OCI-LY7 (cell line): ENCODE data around the gene LRRC8E. TPM values are rescaled to one million over a fixed set of nuclear protein-coding genes. Genes with fewer than 3 reads are reported as not detected.

Experiments used
- BruUV-seq: library from RNA; stranded (reverse); fragments of 400-500 nt; replicated peaks from 2 replicates; lab custom pipeline; 2021; lab: Mats Ljungman, UMichigan
- CTCF ChIA-PET: fragments of 300-600 bp; sonication (Branson Sonifier 250); formaldehyde crosslinking; loops from one replicate; lab custom pipeline; 2022; ENCODE audit warnings: antibody characterized with exemption; ENCODE audit not compliant: unreplicated experiment; lab: Charles Lee
- POLR2A ChIA-PET: fragments of 300-600 bp; sonication (Branson Sonifier 250); formaldehyde crosslinking; loops from one replicate; lab custom pipeline; 2022; ENCODE audit warnings: antibody characterized with exemption; lab: Charles Lee
- DNase-seq: peaks from one replicate; pipeline ENCODE4 v3.0.0-alpha.2; 2015; ENCODE audit warnings: low spot score
- H2AFZ ChIP-seq: fragments of 200-600 bp; sonication (generic), shearing (Covaris generic); 2 replicates; pipeline ENCODE4 v1.6.1; 2014; ENCODE audit warnings: mild to moderate bottlenecking, antibody characterized with exemption, low read length, moderate library complexity
- H3K27ac ChIP-seq: fragments of 200-600 bp; sonication (generic); 2 replicates; pipeline ENCODE4 v1.5.1; 2014; ENCODE audit warnings: mixed run types, low read depth, mild to moderate bottlenecking, moderate library complexity, low read length, inconsistent platforms; ENCODE audit not compliant: poor library complexity, severe bottlenecking
- H3K36me3 ChIP-seq: fragments of 200-600 bp; sonication (generic); 2 replicates; pipeline ENCODE4 v1.6.1; 2014; ENCODE audit warnings: mild to moderate bottlenecking, antibody characterized with exemption, low read length, moderate library complexity, mixed read lengths; ENCODE audit not compliant: insufficient read depth
- H3K4me1 ChIP-seq: fragments of 200-600 bp; sonication (generic); 2 replicates; pipeline ENCODE4 v1.5.1; 2014; ENCODE audit warnings: mild to moderate bottlenecking, low read length; ENCODE audit not compliant: insufficient read depth, poor library complexity, severe bottlenecking
- H3K4me2 ChIP-seq: fragments of 200-600 bp; sonication (generic); 2 replicates; pipeline ENCODE4 v1.6.1; 2014; ENCODE audit warnings: mild to moderate bottlenecking, low read length
- H3K4me3 ChIP-seq: fragments of 200-600 bp; sonication (generic); 2 replicates; pipeline ENCODE4 v1.5.1; 2014; ENCODE audit warnings: mild to moderate bottlenecking, low read depth, low read length; ENCODE audit not compliant: poor library complexity, severe bottlenecking
- H3K79me2 ChIP-seq: fragments of 200-600 bp; sonication (generic); 2 replicates; pipeline ENCODE4 v1.6.1; 2016; ENCODE audit warnings: low read depth, mild to moderate bottlenecking, low read length, moderate library complexity, mixed read lengths; ENCODE audit not compliant: insufficient read depth
- H3K9me2 ChIP-seq: fragments of 200-600 bp; sonication (generic); 2 replicates; pipeline ENCODE4 v1.6.1; 2016; ENCODE audit warnings: mild to moderate bottlenecking, low read length, mixed read lengths; ENCODE audit not compliant: insufficient read depth
- H3K9me3 ChIP-seq: fragments of 200-600 bp; sonication (generic); 2 replicates; pipeline ENCODE4 v1.6.1; 2014; ENCODE audit warnings: mild to moderate bottlenecking, mixed run types, low read length, mixed read lengths
- H4K20me1 ChIP-seq: fragments of 200-600 bp; sonication (generic); 2 replicates; pipeline ENCODE4 v1.6.1; 2014; ENCODE audit warnings: mild to moderate bottlenecking, antibody characterized with exemption, low read length, moderate library complexity, mixed read lengths; ENCODE audit not compliant: insufficient read depth
- EZH2phosphoT487 ChIP-seq: fragments of 200-600 bp; sonication (generic); IDR thresholded peaks from 2 replicates; pipeline ENCODE4 v1.6.1; 2018; ENCODE audit warnings: low read depth, borderline replicate concordance, mild to moderate bottlenecking, mixed run types, antibody characterized with exemption, low read length, moderate library complexity, mixed read lengths
- intact Hi-C: fragments of 100-400 bp; cut with micrococcal nuclease; formaldehyde crosslinking; loops from one replicate; pipeline ENCODE4 v1.10.0; 2022; ENCODE audit not compliant: unreplicated experiment
- total RNA-seq, 2 experiments: library from RNA; depleted of rRNA in 1 of 2; stranded (reverse); fragments of >200 nt in 1 of 2; shearing (Covaris generic) in 1 of 2; gene quantifications; 2 replicates each; pipeline ENCODE4 v1.2.3, GENCODE V29; 2014 to 2022
- TF ChIP-seq, protein P1 (sequence below): fragments of 200-600 bp; sonication (generic); conservative IDR thresholded peaks from 2 replicates; pipeline ENCODE4 v1.5.1; 2014; ENCODE audit warnings: mild to moderate bottlenecking, antibody characterized with exemption, low read length, moderate library complexity, mixed read lengths

The LRRC8E gene
- total RNA-seq, 2 experiments from 2014 or later = not detected

- intact Hi-C loops = no loop called here
- H3K79me2 ChIP-seq = peaks cover 8% of the 10 kb centered on the region
- H3K4me3 ChIP-seq = no peak overlapping the region
- no peak for DNase-seq
- no peaks in the 10 kb centered on the region for H3K9me2 ChIP-seq
- H3K4me2 ChIP-seq = no peak overlapping the region
- H4K20me1 ChIP-seq = 0 out of 2 replicates have a peak, but pooled peaks cover 6% of the 10 kb centered on the region
- ChIA-PET CTCF (no interaction called here), POLR2A (no interaction called here)
- no peaks in the 10 kb centered on the region for H3K9me3 ChIP-seq
- peaks cover 12% of the 10 kb centered on the region for H3K4me1 ChIP-seq
- no peak overlapping the region for H2AFZ ChIP-seq
- no peaks in the 10 kb centered on the region for H3K36me3 ChIP-seq
- no TSS peak for BruUV-seq
- TF ChIP-seq EZH2phosphoT487 = no peak
- TF ChIP-seq, protein P1, sequence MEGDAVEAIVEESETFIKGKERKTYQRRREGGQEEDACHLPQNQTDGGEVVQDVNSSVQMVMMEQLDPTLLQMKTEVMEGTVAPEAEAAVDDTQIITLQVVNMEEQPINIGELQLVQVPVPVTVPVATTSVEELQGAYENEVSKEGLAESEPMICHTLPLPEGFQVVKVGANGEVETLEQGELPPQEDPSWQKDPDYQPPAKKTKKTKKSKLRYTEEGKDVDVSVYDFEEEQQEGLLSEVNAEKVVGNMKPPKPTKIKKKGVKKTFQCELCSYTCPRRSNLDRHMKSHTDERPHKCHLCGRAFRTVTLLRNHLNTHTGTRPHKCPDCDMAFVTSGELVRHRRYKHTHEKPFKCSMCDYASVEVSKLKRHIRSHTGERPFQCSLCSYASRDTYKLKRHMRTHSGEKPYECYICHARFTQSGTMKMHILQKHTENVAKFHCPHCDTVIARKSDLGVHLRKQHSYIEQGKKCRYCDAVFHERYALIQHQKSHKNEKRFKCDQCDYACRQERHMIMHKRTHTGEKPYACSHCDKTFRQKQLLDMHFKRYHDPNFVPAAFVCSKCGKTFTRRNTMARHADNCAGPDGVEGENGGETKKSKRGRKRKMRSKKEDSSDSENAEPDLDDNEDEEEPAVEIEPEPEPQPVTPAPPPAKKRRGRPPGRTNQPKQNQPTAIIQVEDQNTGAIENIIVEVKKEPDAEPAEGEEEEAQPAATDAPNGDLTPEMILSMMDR = no peak
- no peak overlapping the region for H3K27ac ChIP-seq
Observed at GRCh38 chr19:7899751-7900378, 11.6 kb downstream of the LRRC8E start.

- no peaks in the 10 kb centered on the region for H3K9me3 ChIP-seq
- intact Hi-C loops = no loop called here
- POLR2A ChIA-PET = interaction anchor here (1.6 kb wide), 1 partner anchor 295 kb away, joined by 5 read pairs; no protein-coding TSS in a partner anchor
Observed at GRCh38 chr19:7900401-7900870, 12.1 kb downstream of the LRRC8E start.

More at GRCh38 chr19:7900401-7900870, 12.1 kb downstream of the LRRC8E start:
- Histone ChIP-seq H3K79me2 (peaks cover 14% of the 10 kb centered on the region), H3K9me2 (no peaks in the 10 kb centered on the region), H2AFZ (no peak overlapping the region), H3K27ac (no peak overlapping the region), H4K20me1 (0 out of 2 replicates have a peak, but pooled peaks cover 9% of the 10 kb centered on the region), H3K4me3 (no peak overlapping the region), H3K36me3 (no peaks in the 10 kb centered on the region), H3K4me2 (no peak overlapping the region), H3K4me1 (peaks cover 18% of the 10 kb centered on the region)
- TF ChIP-seq, protein P1 = no peak
- no peak for TF ChIP-seq EZH2phosphoT487
- no TSS peak for BruUV-seq
- no peak for DNase-seq
- CTCF ChIA-PET = no interaction called here
